ENCODE data around the gene ZNF529.

The ZNF529 gene

DNA sequence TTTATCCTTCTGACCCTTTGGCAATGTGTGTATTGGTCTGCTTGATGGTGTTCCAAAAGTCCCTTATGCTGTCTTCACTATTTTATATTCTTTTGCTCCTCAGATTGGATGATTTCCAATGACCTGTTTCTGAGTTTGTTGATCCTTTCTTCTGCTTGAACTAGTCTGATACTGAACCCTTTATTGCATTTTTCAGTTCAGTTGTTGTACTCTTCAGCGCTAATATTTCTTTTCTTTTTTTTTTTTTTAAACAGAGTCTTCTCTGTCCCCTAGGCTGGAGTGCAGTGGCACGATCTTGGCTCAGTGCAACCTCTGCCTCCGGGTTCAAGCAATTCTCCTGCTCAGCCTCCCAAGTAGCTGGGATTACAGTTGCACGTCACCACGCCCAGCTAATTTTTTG is 71.1 kb downstream of the ZNF529 start:
- no peak overlapping the region for H3K27ac ChIP-seq
- TF ChIP-seq, protein P1, sequence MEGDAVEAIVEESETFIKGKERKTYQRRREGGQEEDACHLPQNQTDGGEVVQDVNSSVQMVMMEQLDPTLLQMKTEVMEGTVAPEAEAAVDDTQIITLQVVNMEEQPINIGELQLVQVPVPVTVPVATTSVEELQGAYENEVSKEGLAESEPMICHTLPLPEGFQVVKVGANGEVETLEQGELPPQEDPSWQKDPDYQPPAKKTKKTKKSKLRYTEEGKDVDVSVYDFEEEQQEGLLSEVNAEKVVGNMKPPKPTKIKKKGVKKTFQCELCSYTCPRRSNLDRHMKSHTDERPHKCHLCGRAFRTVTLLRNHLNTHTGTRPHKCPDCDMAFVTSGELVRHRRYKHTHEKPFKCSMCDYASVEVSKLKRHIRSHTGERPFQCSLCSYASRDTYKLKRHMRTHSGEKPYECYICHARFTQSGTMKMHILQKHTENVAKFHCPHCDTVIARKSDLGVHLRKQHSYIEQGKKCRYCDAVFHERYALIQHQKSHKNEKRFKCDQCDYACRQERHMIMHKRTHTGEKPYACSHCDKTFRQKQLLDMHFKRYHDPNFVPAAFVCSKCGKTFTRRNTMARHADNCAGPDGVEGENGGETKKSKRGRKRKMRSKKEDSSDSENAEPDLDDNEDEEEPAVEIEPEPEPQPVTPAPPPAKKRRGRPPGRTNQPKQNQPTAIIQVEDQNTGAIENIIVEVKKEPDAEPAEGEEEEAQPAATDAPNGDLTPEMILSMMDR (conservative IDR thresholded peaks at IDR 0.05), result no peak

DNA sequence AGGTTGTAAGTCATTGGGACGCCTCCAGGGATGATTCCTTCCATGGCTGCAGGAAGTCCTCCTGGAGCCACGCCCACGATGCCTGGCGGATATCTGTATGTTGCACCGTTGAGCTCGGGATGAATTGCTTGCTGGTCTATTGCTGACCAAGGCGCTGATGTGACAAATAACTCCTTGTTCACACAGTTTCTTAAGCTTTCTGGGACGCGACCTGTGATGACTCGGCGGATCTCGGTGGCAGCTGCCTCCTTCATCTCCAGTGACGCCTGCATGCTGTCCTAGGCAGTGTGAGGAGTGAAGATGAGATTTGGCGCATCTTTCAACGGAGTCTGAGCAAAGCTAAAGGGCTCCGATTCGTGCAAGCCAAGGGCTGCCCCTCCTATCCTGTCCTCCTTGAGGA is 76.1 kb downstream of the ZNF529 start:
- TF ChIP-seq, protein P1 (conservative IDR thresholded peaks at IDR 0.05), result no peak

More for the DNA sequence above, 76.1 kb downstream of the ZNF529 start:
- H3K27ac ChIP-seq, result no peak overlapping the region

All from VCaP (cell line).